Tibial nerve (tissue), 4 donors: ENCODE measurements around the gene USP2.

ENCODE experiments used
- EP300 ChIP-seq, 2 donors: sonication (generic); formaldehyde crosslinking; IDR thresholded peaks; one replicate each; pipeline ENCODE4 v1.6.1; 2017; ENCODE audit warnings: antibody characterized with exemption in 2 of 2, mild to moderate bottlenecking in 1 of 2
- POLR2A ChIP-seq, 2 donors: fragments of 450-650 bp; IDR thresholded peaks; one replicate each; pipeline ENCODE4 v1.6.1; 2017; ENCODE audit warnings: antibody characterized with exemption in 2 of 2, mild to moderate bottlenecking in 2 of 2, moderate library complexity in 2 of 2
- TF ChIP-seq, protein P1 (sequence below), 5 experiments: fragments of 200-600 bp in 3 of 5; fragments of 450-650 bp in 2 of 5; sonication (generic) in 3 of 5; IDR thresholded peaks; one replicate each; pipeline ENCODE4 v1.5.1; 2016 to 2019; ENCODE audit warnings: antibody characterized with exemption in 5 of 5, mild to moderate bottlenecking in 3 of 5, moderate library complexity in 2 of 5

GRCh38 chr11:119377961-119378667 is 3.4 kb downstream of the USP2 start:
- TF ChIP-seq, protein P1, sequence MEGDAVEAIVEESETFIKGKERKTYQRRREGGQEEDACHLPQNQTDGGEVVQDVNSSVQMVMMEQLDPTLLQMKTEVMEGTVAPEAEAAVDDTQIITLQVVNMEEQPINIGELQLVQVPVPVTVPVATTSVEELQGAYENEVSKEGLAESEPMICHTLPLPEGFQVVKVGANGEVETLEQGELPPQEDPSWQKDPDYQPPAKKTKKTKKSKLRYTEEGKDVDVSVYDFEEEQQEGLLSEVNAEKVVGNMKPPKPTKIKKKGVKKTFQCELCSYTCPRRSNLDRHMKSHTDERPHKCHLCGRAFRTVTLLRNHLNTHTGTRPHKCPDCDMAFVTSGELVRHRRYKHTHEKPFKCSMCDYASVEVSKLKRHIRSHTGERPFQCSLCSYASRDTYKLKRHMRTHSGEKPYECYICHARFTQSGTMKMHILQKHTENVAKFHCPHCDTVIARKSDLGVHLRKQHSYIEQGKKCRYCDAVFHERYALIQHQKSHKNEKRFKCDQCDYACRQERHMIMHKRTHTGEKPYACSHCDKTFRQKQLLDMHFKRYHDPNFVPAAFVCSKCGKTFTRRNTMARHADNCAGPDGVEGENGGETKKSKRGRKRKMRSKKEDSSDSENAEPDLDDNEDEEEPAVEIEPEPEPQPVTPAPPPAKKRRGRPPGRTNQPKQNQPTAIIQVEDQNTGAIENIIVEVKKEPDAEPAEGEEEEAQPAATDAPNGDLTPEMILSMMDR (IDR thresholded peaks at IDR 0.05) = no peak
- TF ChIP-seq POLR2A (IDR thresholded peaks at IDR 0.05) (no peak), EP300 (IDR thresholded peaks at IDR 0.05) (no peak)
